Measurements from ENCODE around the gene ABCC1.

DNA sequence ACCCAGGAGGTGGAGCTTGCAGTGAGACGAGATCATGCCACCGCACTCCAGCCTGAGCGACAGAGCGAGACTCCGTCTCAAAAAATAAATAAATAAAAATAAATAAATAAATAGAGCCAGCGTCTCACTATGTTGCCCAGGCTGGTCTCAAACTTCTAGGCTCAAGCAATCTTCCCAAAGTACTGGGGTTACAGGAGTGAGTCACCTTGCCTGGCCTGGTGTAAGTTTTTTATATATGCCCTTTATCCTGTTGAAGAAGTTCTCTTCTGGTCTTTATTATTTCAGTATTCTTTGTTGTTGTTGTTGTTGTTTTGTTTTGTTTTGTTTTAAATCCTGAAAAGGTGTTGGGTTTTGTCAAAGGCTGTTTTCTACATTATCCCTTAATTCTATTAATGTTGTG lies 30.1 kb upstream of the ABCC1 start:
- TF ChIP-seq, protein P1, sequence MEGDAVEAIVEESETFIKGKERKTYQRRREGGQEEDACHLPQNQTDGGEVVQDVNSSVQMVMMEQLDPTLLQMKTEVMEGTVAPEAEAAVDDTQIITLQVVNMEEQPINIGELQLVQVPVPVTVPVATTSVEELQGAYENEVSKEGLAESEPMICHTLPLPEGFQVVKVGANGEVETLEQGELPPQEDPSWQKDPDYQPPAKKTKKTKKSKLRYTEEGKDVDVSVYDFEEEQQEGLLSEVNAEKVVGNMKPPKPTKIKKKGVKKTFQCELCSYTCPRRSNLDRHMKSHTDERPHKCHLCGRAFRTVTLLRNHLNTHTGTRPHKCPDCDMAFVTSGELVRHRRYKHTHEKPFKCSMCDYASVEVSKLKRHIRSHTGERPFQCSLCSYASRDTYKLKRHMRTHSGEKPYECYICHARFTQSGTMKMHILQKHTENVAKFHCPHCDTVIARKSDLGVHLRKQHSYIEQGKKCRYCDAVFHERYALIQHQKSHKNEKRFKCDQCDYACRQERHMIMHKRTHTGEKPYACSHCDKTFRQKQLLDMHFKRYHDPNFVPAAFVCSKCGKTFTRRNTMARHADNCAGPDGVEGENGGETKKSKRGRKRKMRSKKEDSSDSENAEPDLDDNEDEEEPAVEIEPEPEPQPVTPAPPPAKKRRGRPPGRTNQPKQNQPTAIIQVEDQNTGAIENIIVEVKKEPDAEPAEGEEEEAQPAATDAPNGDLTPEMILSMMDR (IDR thresholded peaks at IDR 0.05 in 4 of 5, conservative IDR thresholded peaks at IDR 0.05 in 1 of 5), result no peak
- no peak for TF ChIP-seq POLR2A (IDR thresholded peaks at IDR 0.05)
